ENCODE results near the gene IQCE.
"Not testable (repeated sequence)": the region's sequence is repeated elsewhere in the genome, so short reads cannot be mapped to it uniquely, and the experiment has no call there.

Gene IQCE

DNA sequence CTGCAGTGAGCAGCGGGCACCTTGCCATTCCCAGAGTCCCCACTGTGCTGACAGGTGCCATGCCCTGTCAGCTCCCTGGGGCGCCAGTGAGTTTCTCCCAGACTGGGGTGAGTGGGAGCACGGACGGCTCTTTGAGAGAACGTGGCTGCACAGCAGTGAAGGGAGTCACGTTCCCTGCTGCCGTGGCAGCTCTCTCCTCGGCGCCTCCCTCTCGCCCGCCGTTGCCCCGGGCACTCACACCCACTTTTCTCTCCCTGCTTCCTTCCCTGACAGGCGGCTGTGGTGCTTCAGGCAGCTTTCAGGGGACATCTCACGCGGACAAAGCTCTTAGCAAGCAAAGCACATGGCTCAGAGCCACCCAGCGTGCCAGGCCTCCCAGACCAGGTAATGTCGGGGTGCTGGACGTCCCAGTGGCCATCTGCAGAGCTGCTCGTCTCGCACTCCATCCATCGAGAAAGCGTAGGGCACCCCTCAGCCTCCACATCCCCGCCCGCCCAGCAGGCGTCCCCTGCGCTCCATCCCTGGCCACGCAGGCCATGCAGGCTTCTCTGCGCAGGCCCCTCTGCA lies 45.9 kb downstream of the IQCE start:
- no peak for DNase-seq

DNA sequence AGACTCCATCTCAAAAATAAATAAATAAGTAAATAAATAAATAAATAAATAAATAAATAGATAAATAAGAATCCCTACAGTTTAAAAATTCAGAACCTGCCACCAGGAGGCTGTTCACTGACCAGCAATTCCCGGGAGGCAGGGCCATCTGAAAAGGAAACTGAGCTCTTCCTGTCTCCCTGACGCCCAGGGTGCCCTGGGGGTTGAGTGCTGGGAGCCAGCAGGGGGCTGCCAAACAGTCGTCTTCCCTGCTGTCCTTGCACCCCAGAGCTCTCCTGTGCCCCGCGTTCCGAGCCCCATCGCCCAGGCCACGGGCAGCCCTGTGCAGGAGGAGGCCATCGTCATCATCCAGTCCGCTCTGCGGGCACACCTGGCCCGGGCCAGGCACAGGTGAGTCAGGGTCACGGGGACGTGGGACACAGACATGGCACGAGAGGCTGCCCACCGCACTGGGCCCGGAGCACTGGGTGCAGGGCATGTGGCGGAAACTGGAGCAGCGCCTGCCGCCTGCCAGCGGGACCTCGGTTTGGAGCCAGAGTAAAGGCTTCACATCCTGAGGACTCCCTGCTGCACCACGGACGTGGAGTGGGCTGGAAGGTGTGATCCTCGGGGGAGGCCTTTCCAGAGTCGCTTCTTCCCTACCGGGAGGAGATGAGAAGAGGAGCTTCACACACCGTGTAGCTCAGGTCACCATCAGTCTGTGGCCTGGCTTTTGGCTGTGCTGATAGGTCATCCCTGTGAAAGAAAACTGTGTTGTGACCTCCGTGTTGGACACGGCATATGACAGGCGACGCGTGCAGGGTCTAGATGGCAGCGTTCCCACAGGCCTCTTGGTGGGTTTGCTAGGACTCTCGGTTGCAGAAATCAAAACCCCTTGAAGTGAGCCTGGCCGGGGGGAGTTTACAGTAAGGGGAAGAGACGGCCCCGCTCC lies 47.1 kb downstream of the IQCE start:
- DNase-seq, result no peak

DNA sequence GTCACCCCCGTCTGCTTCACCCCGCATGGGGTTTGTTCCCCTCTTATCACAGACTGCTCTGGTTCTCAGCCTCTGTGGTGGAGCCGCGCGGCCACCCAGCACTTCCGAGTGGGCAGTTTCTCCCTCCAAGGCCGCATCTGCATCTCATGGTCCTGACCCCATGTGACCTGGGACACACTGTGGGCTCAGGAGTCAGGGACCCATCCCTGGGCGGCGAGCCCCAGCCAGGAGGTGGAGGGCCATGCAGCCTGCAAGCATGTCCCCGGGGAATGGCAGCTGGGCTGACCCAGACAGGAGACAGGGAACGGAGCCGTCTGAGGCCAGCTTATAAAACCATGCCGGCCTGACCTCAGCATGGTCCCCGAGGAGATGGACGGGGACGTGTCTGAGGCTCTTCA lies 47.8 kb downstream of the IQCE start:
- no peak for DNase-seq

DNA sequence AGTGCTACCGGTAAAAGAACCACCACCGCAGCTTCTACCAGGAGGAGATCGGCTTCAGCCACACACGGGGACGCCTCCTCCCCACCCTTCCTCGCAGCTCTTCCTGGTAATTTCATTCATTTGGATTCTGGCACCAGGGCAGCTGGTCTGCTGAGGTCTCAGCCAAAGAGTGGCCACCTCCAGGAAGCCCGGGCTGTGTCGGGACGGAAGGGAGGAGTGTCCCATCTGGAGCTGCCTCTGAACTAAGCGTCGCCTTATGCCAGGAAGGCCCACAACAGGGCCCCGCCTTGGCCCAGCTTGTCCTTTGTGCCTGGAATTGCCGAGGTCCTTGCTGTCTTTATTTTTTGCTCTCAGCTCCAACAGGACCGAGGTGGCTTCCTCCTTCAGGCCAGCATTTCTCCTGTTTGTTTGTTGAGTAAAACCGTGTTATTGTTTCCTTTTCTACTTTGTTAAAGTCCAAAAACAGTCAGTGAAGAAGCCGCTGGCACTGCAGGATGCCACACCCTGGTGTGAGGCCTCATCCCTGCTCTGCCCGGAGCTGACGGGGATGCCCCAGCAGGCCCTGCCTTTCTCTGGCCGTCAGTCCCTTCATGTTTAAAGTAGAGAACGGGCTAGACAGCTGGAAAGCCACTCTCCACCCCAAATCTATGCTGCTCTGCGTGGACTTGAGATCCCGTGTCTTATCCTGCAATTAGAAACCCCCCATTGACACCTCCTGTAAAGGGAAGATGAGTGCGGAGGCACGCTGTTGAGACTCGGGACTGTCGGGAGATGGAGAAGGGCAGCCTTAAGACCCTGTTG lies 48.5 kb downstream of the IQCE start:
- DNase-seq, result no peak

DNA sequence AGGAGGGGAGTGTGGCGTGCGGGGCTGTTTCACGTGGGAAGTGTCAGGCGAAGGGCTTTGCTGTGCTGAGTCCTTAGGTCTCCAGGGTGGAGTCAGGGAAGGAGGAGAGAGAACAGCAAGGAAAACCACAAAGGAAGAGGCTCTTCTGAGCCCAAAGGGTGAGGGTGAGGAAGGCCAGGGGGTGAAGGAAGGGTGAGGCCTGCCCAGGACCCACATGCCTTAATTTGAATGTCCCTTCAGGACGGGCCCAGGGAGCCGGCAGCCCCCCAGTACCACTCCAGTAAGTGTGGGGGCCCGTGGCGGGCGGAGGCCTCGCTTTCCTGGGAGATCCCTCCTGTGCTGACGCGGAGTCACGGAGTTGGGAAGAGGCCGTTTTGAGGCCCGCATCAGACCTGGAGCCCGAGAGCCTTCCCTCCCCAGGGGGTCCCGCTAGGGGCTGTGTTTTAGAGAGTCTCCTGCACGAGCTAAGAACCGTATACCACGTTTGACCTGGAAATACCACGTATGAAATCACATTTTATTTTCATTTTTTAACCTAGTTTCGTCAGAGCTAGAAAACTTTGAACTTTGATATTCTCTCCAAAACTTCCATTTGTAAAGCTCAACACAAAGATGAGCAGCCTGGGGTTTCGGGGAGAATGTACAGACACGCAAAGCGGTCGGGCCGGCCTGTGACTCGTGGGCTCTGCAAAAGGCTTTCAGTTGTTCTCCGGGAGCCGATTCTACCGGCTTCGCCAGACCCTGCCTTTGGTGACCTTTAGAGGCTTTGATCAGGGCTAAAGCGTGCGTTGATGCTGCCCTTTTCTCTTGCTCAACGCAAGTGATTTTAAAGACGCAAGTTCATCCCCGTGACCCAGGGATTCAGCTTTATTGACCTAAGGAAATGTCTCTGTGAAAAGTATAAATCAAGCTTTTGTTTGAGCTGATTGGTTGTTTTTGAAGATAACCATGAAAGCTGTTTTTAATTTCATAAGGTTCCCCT lies 49.4 kb downstream of the IQCE start:
- no peak for DNase-seq

DNA sequence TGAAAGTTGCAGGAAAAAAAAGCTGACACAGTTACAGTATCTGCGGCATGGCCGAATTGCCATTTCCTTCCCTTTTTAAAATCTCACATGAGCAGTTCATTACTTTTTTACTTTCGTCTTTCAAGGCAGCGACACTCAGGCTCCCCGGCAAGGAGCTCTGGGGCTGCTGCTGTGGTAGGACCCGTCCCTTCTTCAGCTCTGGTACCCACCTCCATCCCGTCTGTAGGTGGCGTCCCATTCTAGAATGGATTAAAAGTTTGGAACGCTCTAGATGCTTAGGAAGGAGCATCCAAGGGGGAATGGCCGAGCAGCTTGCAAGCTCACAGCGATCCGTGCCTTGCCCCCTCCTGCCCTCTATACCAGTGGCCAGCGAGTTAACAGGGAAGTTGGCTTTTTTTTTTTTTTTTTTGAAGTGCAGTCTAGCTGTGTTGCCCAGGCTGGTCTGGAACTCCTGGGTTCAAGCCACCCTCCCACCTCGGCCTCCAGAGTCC lies 50.2 kb downstream of the IQCE start:
- DNase-seq, result peak; percentile 52

DNA sequence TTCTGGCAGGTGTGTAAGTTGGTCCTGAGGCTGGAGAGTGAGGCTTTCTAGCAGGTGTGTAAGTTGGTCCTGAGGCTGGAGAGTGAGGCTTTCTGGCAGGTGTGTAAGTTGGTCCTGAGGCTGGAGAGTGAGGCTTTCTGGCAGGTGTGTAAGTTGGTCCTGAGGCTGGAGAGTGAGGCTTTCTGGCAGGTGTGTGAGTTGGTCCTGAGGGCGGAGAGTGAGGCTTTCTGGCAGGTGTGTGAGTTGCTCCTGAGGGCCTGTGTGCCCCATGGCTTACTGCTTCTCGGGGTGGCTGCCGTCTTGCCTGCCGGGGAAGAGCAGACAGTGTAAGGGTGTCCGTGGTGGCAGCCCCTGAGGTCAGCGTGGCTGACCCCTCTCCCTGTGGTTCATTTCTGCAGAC lies 50.9 kb downstream of the IQCE start:
- not testable (repeated sequence) for DNase-seq

DNA sequence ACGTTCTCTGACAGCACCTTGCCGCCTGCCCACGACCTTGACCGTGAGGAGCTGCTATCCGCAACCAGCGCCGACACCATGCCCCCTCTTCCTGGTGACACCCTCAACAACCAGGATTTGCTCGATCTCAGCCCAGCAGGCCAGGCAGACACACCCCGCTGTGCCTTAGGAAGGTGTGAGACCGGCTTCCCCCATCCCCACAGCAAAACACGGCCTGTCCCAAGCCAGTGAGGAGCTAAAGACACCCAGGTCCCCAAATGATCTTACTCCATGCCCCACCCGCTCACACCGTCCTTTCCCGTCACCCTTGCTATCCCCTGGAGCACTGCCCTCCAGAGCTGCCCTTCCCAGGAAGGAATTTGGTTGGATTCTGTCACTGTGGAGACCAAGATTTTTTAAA lies 51.7 kb downstream of the IQCE start:
- DNase-seq, result no peak

DNA sequence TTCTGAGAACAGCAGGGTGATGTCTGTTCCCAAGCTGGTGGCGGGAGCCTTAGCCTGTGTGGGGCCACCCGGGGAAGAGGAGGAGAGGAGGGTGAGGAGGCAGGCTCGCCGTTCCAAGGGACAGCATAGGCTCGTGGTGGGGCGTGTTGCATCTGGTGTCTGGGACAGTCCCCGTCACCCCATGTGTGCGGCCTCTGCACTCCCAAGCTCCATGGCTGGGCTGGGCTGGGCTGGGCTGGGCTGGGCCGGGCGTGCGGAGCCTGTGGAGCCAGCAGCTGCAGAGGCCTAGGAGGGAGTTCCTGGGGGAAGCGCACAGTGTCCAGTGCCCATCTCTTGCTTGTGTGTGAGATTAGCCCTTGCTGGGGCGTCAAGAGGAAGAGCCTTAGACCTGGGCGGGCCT lies 52.1 kb downstream of the IQCE start:
- no peak for DNase-seq

DNA sequence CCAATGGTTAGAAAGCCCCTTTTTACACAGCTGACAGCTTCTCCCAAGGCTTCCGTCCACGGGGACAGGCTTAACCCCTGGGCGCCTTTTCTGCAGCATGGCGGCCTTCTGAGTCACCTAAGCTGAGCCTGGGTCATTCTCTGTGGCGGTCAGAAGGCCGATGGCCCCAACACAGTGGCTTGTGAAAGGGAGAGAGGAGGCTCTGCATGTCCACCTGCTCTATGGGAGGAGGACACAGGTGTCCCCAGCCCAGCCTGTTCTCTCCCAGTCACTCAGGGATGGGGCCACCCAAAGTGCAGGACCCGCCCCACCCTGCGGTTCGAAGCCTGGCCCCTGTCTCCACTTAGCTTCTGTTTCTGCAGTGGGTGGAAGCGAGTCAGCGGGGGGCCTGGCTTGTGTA lies 52.6 kb downstream of the IQCE start:
- no peak for DNase-seq

DNA sequence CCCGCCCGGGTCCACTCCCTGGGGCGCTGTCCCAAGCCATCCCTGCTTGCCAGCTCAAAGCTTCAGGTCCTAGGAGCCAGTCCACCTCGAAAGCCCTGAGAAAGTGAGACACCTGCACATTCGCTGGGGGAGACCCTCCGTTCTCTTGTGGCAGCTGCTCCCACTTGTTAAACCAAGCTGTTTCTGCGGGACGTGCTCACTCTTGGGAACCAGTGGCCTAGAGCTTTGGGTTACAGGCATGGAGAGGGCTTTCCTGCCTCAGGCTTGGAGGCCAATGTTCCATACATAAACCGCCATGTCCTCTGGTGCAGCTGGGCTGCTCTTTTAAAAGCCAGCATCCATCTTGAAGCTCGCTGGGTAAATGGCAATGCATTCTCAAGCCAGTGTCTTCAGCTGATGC lies 53.1 kb downstream of the IQCE start:
- DNase-seq, result no peak

DNA sequence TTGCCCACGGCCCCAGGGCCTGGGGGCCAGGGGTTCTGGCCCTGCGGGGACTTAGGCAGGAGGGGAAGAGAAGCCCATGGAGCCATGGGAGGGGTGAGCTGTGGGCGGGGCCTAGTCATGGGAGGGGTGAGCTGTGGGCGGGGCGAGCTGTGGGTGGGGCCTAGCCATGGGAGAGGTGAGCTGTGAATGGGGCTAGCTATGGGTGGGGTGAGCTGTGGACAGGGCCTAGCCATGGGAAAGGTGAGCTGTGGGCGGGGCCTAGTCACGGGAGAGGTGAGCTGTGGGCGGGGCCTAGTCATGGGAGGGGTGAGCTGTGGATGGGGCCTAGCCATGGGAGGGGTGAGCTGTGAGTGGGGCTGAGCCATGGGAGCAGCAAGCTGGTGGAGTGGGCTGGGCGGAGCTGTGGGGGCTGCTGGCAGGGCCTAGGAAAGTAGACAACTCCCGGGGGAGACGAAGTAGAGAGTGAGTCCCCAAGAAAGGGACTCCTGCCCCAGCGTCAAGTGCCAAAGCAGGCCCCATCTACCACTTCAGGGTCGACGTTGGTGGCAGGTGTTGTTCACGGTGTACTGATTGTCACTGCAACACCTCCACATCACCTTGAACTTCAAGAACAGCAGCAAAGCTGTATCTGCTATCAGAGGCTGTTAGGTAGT lies 53.8 kb downstream of the IQCE start:
- DNase-seq, result no peak

DNA sequence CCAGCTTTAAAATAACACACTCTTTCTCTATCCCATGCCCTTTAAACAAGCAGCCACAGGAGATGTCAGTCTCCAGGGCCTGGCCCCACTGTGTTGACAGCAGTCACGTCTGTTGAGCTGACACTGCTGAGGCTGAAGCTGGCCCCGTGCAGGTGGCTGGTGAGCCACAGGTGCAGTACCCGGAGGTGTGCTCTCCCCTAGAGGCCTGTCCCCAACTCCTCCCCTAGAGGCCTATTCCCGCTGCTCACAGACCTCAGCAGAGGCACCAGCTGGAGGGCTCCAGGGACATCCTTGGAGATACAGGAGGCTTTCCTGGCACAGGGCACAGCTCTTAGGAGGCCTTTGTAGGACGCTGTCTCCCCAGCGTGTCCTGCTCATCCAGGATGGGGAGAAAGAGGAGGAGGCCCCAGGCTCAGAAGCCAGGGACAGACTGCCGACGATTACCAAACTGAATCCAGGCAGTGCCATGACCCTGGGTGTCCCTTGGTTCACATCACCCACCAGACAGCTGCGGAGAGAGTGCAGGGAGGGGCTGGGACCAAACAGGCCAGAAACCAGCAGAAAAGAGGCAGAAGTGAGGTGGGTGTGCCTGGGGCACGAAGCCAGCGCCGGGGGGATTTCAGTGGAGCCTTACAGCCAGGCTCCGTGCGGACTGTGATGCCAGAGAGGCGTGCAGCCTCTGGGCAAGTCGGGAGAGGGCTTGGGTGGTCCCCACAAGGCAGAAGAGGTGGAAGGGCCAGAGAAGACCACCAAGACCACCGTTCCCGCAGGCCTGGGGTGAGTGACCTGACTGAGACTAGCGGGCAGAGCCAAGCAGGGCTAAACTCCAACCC lies 54.5 kb downstream of the IQCE start:
- DNase-seq, result no peak

DNA sequence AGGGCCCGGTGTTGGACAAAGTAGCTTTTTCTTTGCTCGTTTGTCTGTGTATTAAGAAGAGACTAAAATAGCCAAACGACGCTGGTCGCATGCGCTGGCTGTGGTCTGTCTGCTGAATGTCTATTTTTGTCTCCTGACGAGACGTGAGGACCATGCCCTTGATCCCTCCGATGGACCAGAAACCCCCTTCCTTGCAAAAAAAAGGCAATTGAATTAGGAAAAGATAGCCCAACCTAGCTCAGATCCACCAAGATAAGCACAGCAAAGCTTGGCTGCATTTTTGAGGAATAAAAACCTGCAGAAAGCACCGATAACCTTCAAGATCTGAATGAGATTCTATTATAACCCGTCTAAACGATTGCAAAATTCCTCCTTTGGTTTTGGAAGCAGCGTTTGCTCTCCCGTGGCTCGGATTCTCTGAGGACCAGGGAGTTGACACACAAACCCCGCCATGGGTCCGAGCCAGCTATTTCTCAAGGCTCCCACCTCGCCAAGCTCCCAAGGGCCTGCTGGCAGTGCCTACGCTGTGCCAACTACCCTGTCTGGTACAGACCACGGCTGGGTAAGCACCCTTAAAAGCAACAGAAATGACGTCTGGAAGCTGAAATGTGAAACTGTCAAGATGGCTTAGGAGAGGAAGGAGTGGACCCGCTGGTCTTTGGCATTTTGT lies 55.3 kb downstream of the IQCE start:
- no peak for DNase-seq

DNA sequence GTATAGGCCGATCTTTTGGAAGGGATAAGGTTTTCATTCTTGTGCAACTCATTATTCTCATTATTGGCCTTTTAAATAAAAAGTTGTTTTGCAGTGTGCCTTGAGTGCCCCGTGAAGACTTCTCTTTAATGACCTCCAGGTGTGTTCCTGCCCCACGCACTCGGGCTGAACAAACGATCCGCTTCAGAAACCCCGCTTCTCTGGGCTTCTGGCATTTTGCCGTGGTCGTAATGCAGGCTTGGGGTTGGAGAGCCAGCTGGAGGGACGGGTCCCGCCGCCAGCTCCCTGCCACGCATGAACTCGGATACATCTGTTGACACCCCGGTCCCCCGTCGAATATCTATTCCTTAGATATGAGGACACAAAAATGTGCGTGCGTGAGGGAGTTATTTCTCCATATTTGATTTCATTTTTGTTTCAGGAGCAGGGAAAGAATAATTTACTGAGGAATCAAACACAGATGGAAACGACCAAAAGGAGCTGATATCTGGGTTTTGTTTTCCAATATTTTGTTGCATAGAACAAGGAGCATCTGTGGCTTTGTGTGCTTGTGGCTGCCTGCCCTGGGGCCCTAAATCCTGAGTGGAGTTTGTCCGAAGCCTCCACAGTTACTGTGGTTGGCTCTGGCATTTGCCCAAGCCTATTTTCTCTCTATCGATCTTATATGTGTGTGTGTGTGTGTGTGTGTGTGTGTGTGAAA lies 56.0 kb downstream of the IQCE start:
- DNase-seq, result no peak

DNA sequence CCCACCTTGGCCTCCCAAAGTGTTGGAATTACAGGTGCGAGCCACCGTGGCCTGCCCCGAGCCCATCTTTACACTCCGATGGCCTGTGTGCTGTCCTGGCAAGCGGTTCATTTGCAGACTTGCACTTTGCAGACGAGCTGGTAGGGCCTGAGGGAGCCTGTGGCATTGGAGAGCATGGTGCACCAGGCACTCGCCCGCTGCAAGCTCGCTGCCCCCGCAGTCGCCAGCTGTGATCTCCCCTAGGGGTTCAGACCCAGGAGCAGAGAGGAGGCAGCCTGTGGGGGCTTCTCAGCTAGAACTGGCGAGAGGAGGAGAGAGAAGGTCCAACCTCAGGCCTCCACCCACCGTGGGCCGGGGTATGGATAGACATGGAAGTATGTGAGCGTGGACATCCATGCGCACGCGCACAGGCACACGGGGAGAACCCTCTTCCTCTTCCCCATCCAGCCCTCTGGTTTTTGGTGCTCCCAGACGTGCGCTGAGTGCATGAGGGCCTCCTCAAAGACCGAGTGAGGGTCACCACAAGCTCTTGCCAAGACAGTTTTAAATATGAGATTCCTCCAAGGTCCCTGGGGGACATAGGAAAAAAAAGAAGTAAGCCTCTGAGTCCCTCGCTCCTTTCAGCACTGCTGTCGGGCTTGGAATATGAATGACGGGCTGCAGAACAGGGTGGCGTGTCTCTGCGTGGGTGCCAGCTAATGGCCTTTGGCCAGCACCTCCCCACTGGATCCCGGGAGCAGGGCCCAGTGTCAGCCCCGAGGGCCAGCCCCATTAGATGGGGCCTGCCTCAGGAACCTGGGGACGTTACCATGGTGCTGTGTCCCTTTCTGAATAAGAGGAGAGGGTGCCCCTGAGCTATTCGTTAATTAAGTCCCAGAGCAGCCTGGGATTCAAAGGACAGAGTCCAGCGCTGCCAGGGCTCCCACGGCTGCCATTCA lies 57.9 kb downstream of the IQCE start:
- DNase-seq, result no peak

DNA sequence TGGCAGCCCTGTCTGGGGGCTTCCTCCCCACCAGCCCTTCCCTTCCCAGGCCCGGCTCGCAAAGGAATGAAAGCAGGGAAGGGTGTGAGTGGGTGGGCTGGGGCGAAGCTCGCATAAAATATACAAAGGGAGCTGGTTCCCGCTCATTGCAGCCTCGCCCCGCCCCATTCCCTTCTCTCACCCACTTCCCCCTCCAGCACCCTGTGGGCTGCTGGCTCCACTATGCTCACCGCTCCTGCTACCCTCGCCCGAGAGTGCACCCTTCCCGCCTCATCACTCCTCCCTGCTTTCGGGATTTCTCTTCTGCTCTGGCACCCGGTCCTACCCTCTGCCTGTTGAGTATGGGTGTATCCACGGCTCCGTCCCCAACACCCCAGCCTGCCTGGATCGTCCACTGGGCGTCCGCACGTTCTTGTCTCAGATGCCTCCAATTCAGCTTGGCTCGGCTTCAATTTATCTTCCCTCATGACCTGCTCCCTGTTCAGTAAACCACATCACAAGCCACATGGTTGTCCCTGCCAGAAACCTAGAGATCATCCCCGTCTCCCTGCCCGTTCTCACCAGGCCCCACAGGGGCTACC lies 58.6 kb downstream of the IQCE start:
- no peak for DNase-seq

DNA sequence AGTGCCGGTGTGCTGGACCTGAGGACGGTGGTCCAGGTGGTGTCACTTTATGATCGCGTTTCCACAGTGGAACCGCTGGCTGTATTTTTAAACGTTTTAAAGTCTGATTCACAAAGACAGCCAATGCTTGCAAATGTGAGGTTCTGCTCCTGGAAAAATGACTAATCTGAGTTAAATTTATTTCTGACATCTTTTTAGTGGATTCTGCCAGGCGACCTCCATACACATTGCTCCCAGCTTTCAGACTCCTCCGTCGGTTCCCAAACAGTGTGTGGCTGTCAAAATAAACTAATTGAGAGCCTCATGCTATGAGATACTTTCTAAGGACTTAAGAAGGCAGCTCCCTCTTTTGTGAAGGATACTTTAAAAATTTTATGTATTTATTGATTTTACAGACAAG lies 60.3 kb downstream of the IQCE start:
- no peak for DNase-seq
